ENCODE data around the gene SPAG17. TPM values are rescaled to one million over a fixed set of nuclear protein-coding genes. Genes with fewer than 3 reads are reported as not detected.

SPAG17 gene
- total RNA-seq, 2 donors from 2014 or later: not detected

- Histone ChIP-seq H3K27ac (no peak overlapping the region), H3K27me3 (no peaks in the 10 kb centered on the region), H3K9ac (ENCODE audit: low read depth in 2 of 2, low read length in 2 of 2) (no peak overlapping the region), H3K4me3 (no peak overlapping the region), H3K4me1 (no peaks in the 10 kb centered on the region), H3K36me3 (no peaks in the 10 kb centered on the region), H3K9me3 (no peaks in the 10 kb centered on the region)
- intact Hi-C loops (cut with DNase I): no loop called here
- TF ChIP-seq CTCF (IDR thresholded peaks at IDR 0.05): no peak
- no peak for DNase-seq
Measured at GRCh38 chr1:118021668-118022067, 163.4 kb downstream of the SPAG17 start.

GRCh38 chr1:118018060-118018459 is 167.0 kb downstream of the SPAG17 start:
- no peak for TF ChIP-seq CTCF (IDR thresholded peaks at IDR 0.05)
- Histone ChIP-seq H3K4me3 (no peak overlapping the region), H3K36me3 (no peaks in the 10 kb centered on the region), H3K27ac (no peak overlapping the region), H3K27me3 (no peaks in the 10 kb centered on the region), H3K4me1 (no peaks in the 10 kb centered on the region), H3K9ac (ENCODE audit: low read depth in 2 of 2, low read length in 2 of 2) (no peak overlapping the region), H3K9me3 (no peaks in the 10 kb centered on the region)
- intact Hi-C loops (cut with DNase I): no loop called here
- no peak for DNase-seq

GRCh38 chr1:118013938-118014337 is 171.1 kb downstream of the SPAG17 start:
- Histone ChIP-seq H3K4me3 (no peak overlapping the region), H3K4me1 (no peaks in the 10 kb centered on the region), H3K27me3 (no peaks in the 10 kb centered on the region), H3K9me3 (no peaks in the 10 kb centered on the region), H3K9ac (ENCODE audit: low read depth in 2 of 2, low read length in 2 of 2) (no peak overlapping the region), H3K36me3 (no peaks in the 10 kb centered on the region), H3K27ac (no peak overlapping the region)
- TF ChIP-seq CTCF (IDR thresholded peaks at IDR 0.05): no peak
- intact Hi-C loops (cut with DNase I): no loop called here
- DNase-seq: no peak

GRCh38 chr1:118013336-118013735 is 171.7 kb downstream of the SPAG17 start:
- DNase-seq: no peak
- Histone ChIP-seq H3K27me3 (no peaks in the 10 kb centered on the region), H3K4me1 (no peaks in the 10 kb centered on the region), H3K27ac (no peak overlapping the region), H3K4me3 (no peak overlapping the region), H3K9me3 (no peaks in the 10 kb centered on the region), H3K36me3 (no peaks in the 10 kb centered on the region), H3K9ac (ENCODE audit: low read depth in 2 of 2, low read length in 2 of 2) (no peak overlapping the region)
- intact Hi-C loops (cut with DNase I): no loop called here
- no peak for TF ChIP-seq CTCF (IDR thresholded peaks at IDR 0.05)

- no peak for TF ChIP-seq CTCF (IDR thresholded peaks at IDR 0.05)
- no peaks in the 10 kb centered on the region for H3K27me3 ChIP-seq
- intact Hi-C loops (cut with DNase I): no loop called here
- H3K4me1 ChIP-seq: no peaks in the 10 kb centered on the region
- no peak overlapping the region for H3K9ac ChIP-seq (ENCODE audit: low read depth in 2 of 2, low read length in 2 of 2)
- H3K9me3 ChIP-seq: no peaks in the 10 kb centered on the region
- no peak overlapping the region for H3K4me3 ChIP-seq
- H3K27ac ChIP-seq: no peak overlapping the region
- DNase-seq: no peak
- no peaks in the 10 kb centered on the region for H3K36me3 ChIP-seq
Measured at GRCh38 chr1:118012515-118013124, 172.4 kb downstream of the SPAG17 start.

All from colonic mucosa (tissue), 4 donors.